Astrocyte (in vitro differentiated cells and primary cell): ENCODE measurements around the gene NOS1AP.
A peak's percentile ranks its signal among the peaks of the same experiment; 100 is the strongest.

Experiments
- CTCF ChIP-seq: IDR thresholded peaks from 2 replicates; pipeline ENCODE4 v1.5.1; 2011; ENCODE audit warnings: low read depth, mild to moderate bottlenecking, inconsistent platforms, low read length, moderate library complexity; ENCODE audit not compliant: insufficient read depth
- EZH2 ChIP-seq: IDR thresholded peaks from 2 replicates; pipeline ENCODE4 v1.6.1; 2012; ENCODE audit warnings: mild to moderate bottlenecking, low read length, inconsistent platforms; ENCODE audit not compliant: insufficient read depth

GRCh38 chr1:162357681-162358266 is 288.3 kb downstream of the NOS1AP start:
- TF ChIP-seq CTCF (peak; percentile 49), EZH2 (no peak)
